HK-2 (cell line): ENCODE results near the gene GLB1L2.
"Not testable (repeated sequence)": the region's sequence is repeated elsewhere in the genome, so short reads cannot be mapped to it uniquely, and the experiment has no call there.

Experiments
- DNase-seq: peaks from one replicate; pipeline ENCODE4 v3.0.0-alpha.2; 2018; ENCODE audit not compliant: unreplicated experiment

GLB1L2 gene

DNA sequence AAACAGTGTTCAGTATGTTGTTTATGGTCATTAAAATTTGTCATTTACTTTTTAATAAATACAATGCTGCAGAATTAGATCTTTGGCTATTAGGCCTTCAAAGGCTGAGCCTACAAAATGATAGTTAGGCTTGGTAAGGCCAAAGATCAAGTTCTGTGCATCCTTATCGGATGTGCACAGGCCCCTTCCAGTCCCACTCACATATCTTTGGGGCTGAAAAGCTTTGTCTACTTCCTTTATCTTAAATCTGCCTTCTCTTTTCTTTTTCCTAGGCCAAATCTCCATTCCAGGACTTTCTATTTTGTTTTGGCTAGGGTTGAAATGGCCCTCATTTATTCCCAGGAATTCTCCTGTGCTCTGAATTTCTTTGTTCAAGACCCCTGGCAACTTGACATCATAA is 3.4 kb upstream of the GLB1L2 start:
- no peak for DNase-seq

DNA sequence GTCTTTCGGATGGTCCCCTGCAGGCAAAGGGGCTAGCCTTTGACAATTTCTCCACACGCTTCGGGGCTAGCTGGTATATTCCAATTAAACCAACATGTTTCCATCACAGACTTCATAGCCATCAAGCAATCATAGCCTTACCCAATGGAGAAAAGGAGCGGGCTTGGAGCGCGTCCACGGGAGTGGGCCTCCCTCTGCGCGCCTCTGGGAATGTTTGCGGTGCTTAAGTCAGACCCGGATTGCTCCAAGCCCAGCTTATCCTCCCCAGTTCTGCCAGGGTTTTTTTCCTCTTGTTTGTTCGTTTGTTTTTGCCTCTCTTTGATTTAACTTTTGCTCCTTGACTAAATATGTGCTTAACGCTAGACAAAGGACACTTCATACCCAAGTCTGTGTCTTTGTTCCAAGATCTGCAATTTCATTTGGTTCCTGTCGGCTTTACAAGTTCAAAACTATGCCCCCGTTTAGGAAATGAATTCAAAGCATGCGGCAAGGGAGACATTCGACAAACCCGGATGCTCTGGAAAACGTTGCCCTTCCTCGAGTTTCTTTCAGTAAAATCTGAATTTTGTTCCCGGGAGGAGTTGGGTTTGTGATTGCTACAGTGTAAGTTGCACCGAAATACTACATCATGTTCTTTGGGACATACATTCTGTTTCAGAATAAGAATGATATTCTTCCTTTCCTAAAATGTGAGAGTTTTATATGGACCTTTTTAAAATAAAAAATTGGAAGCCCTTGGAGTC is 1.0 kb upstream of the GLB1L2 start:
- DNase-seq: no peak

- peak; percentile 28 for DNase-seq
These were observed 422 bp downstream of the GLB1L2 start for GRCh38 chr11:134332189-134332631.

DNA sequence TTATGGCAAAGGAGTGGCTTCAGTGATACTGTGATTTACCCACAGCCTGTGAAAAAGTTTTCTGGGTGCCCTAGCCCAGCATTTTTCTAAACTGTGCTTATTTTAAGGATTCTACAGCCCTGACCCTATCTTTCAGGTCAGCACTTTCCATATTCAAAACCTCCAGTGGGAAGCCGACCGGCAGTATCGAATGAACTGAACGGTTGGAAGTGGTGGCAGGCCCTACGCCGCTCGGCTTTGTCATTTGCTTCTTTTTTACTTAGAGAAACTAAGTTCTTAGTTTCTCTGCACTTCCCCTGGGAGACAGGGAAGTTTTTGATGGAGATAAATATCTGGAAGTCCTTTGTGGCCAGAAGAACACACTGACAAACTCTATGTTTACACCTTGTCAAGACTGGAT is 994 bp downstream of the GLB1L2 start:
- no peak for DNase-seq

DNA sequence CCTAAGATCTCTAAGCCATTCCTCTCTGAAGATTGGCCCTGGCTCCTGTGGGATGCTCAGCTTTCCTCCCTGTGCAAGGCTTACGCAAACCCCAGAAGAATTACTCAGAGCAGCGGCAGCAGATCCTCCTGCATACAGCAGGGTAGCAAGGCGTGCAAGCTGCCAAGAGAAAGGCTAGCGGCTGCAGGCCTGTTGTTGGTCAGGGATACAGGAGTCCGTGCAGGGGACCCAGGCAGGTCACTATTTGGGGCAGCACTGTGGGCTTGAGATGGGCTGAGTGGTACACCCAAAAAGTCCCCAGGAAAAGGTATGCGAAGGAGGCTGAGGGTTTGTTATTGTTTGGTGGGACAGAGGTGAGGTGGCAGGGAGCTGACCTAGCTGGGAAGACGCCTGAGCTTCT is 1.5 kb downstream of the GLB1L2 start:
- DNase-seq: no peak

GRCh38 chr11:134333946-134334345 is 2.2 kb downstream of the GLB1L2 start:
- DNase-seq: no peak

DNA sequence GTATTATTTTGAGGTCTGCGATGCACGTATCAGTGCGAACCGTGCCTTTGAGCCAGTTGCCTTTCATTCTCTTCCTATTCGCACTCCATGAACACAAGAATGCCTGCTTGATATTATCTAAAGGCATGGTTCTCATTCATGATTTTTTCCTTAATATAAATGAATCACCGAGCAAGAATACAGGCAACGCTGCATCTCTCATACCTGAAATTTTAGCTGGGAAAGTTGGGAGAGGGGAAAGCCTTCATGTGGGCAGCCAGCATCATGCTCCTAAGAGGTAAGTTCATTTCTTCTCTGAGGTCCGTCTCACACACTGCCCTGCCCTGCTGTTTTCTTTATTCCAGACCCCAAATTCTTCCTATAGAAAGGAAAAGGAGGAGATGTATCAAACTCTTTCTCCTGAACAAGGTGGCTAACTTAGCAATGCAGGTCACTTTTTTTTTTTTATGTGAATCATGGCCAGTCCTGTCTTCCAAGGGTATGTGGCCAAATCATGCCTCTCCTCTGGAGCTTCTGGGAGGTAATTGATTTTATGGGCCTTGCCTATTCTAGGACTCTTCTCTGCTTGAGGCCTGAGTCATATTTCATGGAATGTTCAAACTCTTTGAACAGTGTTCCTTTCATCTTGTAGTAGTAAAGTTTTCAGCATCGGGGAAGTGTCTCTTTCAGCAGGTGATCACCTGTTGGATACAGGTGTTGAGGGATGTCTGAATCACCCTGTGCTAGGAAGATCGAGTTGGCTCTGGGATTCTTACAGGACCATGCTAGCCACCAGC is 3.2 kb downstream of the GLB1L2 start:
- DNase-seq: no peak

- DNase-seq: no peak
These were observed 5.3 kb downstream of the GLB1L2 start for GRCh38 chr11:134337051-134337450.

DNA sequence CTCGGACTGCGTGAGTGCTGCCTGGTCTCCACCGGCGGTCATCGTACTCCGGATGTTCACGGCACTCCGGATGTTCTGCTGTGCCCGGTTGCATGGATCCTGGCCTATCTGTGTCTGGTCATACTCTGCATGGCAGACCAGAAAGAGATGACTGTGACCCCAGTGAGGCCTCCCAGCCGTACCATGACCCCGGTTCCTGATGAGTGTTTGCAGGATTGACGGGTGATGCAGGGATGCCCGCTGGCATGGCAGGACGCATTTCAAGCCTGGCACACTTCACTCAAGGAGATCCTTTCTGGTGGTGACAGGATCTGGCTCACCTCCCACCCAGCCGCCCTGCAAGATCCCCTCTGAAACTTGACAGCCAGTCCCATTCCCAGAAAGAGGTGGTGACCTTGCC is 6.3 kb downstream of the GLB1L2 start:
- DNase-seq: no peak

GRCh38 chr11:134338654-134339053 is 6.9 kb downstream of the GLB1L2 start:
- no peak for DNase-seq

DNA sequence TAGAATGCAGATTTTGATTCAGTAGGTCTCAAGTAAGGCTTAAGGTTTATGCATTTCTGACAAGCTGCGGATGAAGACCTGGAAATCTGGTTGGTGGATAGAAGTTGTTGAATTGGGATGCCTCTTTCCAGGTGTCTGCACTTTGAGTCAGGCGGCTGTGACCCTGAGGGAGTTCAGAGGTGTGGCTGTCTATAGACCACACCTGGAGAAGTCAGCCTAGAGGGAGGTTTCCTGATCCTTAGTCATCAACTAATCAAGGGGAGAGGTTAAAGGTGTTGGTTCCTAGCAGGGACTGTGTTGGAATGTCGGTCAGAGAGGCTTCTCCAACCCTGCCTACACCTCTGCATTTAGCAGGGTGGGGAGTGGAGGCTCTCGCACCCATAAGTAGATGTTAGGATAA is 8.0 kb downstream of the GLB1L2 start:
- DNase-seq: no peak

GRCh38 chr11:134340354-134340964 is 8.7 kb downstream of the GLB1L2 start:
- DNase-seq: no peak

GRCh38 chr11:134341805-134342571 is 10.2 kb downstream of the GLB1L2 start:
- no peak for DNase-seq

GRCh38 chr11:134342572-134343340 is 11.0 kb downstream of the GLB1L2 start:
- DNase-seq: no peak

DNA sequence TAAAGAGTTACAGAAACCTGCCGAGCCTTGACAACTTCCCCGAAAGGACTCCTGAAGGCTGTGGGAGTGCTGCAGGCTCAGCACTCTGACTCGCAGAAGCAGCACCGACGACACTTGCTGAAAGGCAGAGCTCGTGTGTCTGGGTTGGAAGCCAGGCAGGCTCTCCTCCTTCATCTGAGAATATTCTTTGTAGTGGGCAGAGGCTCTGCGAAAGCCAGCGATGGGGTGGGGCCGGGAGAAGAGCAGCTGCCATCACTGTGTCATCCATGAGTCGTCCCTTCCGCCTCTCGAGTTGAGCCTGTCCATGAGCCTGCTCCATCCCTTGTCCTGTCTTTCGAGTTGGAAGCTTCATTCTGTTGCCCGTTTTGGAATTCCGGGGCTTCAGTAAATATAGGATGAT is 11.9 kb downstream of the GLB1L2 start:
- no peak for DNase-seq

DNA sequence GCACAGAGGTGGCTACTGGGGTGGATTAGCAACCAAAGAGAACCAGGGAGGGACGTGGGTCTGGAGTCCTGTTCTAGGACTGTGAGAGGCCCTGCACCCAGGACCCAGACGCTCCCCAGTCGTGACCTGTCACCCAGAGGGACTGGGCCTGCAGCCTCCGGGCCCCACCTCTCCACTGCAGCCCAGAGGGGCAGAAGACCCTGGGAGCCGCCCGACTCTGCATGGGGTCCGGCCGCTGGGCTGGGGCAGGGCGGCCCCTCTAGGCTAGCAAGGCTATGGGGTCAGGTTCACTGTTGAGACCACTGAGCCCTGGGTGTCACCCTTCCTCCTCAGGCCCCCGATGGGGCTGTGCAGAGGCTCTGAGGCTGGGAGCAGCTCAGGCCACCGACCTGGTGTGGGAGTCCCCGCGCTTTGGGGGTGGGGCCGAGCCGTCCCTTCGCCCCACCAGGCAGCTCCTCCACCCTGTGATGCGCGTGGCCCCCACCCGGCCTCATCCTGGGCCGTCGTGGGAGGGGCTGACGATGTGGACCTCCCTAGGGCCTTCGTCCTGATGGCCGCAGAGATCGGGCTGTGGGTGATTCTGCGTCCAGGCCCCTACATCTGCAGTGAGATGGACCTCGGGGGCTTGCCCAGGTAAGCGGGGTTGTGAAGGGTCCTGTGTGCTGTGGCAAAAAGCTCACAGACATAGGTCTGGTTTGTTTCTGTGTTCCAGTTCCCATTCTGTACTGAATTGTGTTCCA is 12.9 kb downstream of the GLB1L2 start:
- not testable (repeated sequence) for DNase-seq

DNA sequence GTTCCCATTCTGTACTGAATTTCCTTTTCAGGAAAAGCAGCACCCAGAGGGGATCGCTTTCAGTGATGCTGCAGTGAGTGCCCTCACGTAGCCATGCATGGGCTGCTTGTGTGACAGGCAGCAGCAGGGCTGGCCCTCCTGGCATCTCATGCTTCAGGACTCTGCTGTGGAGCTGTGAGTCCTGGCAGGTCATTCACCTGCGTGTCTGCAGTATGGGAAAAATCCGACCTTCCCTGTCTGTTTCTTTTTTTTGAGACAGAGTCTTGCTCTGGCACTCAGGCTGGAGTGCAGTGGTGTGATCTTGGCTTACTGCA is 13.4 kb downstream of the GLB1L2 start:
- DNase-seq: no peak

DNA sequence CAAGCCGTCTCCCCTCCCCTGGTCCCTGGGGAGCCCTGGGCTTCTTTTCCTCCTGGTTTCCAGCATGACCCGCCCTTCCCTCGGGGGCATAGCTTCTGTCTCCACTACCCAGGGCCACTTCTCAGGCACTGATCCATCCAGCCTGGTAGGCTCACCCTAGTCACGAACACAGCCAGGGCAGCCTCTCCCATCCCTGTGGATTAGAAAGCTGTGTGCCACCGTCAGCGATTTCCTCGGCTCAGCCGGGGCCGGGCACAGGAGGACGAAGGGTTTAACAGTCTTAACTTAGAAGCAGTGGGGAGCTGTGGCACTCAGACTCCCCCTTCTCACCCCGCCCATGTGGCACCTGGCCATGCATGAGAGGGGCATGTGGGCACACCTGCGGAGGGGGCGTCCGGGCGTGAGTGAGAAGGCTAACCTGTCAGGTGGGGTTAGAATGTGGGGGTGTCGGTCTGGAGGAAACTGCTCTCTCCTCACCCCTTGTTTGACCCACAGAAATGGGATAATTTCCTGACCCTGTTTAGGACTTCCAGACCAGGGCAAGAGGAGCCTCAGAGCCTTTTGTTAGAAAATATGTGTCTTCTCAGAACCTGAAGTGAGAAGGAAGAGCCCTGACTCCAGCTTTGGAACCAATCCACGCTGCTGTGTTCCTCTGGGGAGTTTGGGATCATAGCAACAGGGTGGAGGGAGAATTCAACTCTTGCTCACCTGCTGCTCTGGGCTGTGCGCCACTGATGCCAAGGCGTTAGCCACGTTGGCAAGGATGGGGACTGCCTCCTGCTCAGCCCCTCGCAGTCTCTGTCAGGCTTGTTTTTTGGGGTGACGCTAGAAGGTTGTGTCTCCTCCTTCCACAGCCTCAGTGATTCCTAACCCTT is 14.6 kb downstream of the GLB1L2 start:
- no peak for DNase-seq

GRCh38 chr11:134346976-134347350 is 15.2 kb downstream of the GLB1L2 start:
- no peak for DNase-seq

DNA sequence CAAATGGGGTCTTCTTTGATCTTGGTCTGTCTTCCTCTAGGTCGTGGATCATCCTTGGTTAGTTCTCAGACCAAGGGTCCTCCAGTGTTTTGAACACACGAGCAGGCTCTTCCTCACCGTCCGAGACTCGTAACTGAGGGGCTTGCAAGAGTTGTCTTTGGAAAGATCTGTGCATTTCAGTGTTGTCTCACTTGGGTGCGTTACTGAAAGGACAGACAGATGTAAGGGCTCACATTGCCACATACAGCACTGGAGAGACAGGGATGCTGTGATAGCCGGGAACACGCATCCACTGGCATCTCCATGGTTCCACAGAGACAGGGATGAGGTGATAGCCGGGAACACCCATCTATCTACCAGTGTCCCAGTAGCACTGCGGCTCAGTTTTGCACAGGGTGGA is 15.7 kb downstream of the GLB1L2 start:
- no peak for DNase-seq
